Kidney epithelial cell (primary cell): ENCODE measurements around the gene CLPX. TPM values are rescaled to one million over a fixed set of nuclear protein-coding genes. Genes with fewer than 3 reads are reported as not detected.

Experiments
- DNase-seq: peaks from one replicate; pipeline ENCODE4 v3.0.0-alpha.2; 2010; ENCODE audit warnings: low read depth
- H3K27me3 ChIP-seq: 2 replicates; pipeline ENCODE4 v1.6.0; 2011; ENCODE audit warnings: low read length; ENCODE audit not compliant: control insufficient read depth, insufficient read depth
- H3K36me3 ChIP-seq: 2 replicates; pipeline ENCODE4 v1.5.1; 2011; ENCODE audit warnings: low read length; ENCODE audit not compliant: control insufficient read depth, insufficient read depth
- H3K4me3 ChIP-seq: 2 replicates; pipeline ENCODE4 v1.5.1; 2011; ENCODE audit warnings: low read depth, mild to moderate bottlenecking, control low read depth, low read length
- CTCF ChIP-seq: IDR thresholded peaks from 2 replicates; pipeline ENCODE4 v1.5.1; 2011; ENCODE audit warnings: mild to moderate bottlenecking, moderate library complexity, low read length, control low read depth, inconsistent platforms; ENCODE audit not compliant: insufficient read depth, poor library complexity, severe bottlenecking
- total RNA-seq: library from RNA; depleted of rRNA; stranded (reverse); fragments of >200 nt; gene quantifications from 2 replicates; pipeline ENCODE4 v1.2.3, GENCODE V29; 2015

Gene CLPX
- total RNA-seq, 1 donor from 2014 or later: 29.6 TPM

DNA sequence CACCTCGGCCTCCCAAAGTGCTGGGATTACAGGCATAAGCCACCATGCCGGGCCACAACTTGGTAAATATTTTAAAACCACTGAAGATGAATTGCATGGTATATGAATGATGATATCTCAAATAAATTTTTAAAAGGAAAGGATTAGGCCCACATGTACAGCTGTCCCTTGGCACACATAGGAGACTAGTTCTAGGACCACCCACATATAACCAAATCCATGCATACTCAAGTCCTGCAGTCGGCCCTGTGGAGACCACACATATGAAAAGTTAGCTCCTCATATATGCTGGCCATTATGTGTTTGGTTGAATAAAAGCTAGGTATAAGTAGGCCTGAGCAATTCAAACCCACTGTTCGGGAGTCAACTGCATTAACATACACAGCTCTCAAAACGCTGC lies 10.6 kb downstream of the CLPX start:
- H3K36me3 ChIP-seq: peaks cover 1% of the 10 kb centered on the region

GRCh38 chr15:65172531-65172930 lies 12.6 kb downstream of the CLPX start:
- no peak for DNase-seq
- TF ChIP-seq CTCF: no peak
- peaks cover 1% of the 10 kb centered on the region for H3K36me3 ChIP-seq
- no peak overlapping the region for H3K4me3 ChIP-seq
- no peaks in the 10 kb centered on the region for H3K27me3 ChIP-seq

More for the DNA sequence above, 10.6 kb downstream of the CLPX start:
- DNase-seq: no peak
- TF ChIP-seq CTCF: no peak
- Histone ChIP-seq H3K27me3 (no peaks in the 10 kb centered on the region), H3K4me3 (no peak overlapping the region)

DNA sequence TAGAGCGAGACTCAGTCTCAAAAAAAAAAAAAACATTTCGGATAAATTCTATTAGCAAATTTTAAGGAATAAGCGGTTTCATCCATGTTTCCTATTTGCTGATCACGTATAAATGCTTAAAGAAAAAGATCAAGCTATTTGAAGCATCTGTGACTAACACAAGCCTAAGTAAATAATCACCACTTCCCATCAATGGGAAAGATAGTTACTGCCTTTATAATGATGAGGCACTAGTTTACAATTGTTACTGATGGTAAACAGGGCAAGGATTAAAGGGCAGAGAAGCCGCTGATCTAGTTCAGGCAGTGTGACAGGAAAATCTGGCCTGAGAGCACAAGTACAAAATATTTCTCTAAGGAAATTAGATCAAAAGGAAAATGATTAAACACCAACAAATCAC lies 13.7 kb downstream of the CLPX start:
- no peak for TF ChIP-seq CTCF
- DNase-seq: no peak
- Histone ChIP-seq H3K4me3 (no peak overlapping the region), H3K27me3 (no peaks in the 10 kb centered on the region), H3K36me3 (peaks cover 1% of the 10 kb centered on the region)

DNA sequence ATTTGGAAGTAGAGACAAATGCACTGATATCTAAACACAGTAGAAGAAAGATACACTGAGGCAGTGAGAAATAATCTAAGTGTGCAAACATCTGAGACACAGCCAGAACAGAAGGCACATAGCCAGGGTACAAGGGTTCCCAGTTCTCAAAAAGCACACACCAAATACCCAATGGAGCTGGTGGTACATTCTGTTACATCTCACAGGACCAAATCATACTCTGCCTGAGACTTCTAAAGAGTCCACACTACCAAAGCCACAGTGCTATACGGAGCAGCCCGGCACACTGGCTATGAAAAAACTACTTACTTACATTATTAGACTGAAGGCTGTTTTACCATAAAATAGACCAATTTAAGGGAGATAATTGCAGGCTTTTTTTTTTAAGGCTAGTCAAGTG lies 19.3 kb downstream of the CLPX start:
- peaks cover 1% of the 10 kb centered on the region for H3K36me3 ChIP-seq
- H3K27me3 ChIP-seq: no peaks in the 10 kb centered on the region
- TF ChIP-seq CTCF: no peak
- DNase-seq: no peak
- H3K4me3 ChIP-seq: no peak overlapping the region

DNA sequence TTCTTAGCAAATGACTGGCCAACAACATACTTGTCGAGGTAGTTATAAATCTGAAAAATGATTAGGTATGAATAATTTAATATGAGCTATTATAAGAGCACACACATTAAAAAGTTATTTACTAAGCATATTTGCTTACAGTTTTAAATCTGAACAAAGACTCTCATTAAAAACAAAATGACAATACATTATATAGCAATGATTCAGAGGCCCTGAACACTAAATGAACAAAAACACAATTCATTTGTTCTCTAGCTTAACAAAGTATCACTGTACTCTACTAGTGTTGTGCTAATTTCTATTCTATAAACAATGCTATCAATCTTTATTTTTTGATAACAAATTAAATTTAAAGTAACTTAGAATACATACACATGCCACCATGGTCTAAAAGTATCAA lies 21.0 kb downstream of the CLPX start:
- TF ChIP-seq CTCF: no peak
- no peak for DNase-seq
- Histone ChIP-seq H3K4me3 (no peak overlapping the region), H3K27me3 (no peaks in the 10 kb centered on the region), H3K36me3 (no peaks in the 10 kb centered on the region)

- no peaks in the 10 kb centered on the region for H3K36me3 ChIP-seq
- DNase-seq: no peak
- H3K4me3 ChIP-seq: no peak overlapping the region
- no peak for TF ChIP-seq CTCF
- H3K27me3 ChIP-seq: no peaks in the 10 kb centered on the region
Observed at GRCh38 chr15:65163041-65163440, 22.1 kb downstream of the CLPX start.
